Endometrial microvascular endothelial cells (primary cell): ENCODE data around the gene PIEZO1. TPM values are rescaled to one million over a fixed set of nuclear protein-coding genes. Genes with fewer than 3 reads are reported as not detected.
"Not testable (repeated sequence)": the region's sequence is repeated elsewhere in the genome, so short reads cannot be mapped to it uniquely, and the experiment has no call there.

Experiments
- in situ Hi-C: cut with HindIII; loops from 2 replicates; pipeline ENCODE4 v1.10.0; 2017; ENCODE audit warnings: low sequenced_read_pairs, low pct_unique_long_range_greater_than_20kb; ENCODE audit errors: inconsistent ontology term
- total RNA-seq: library from RNA; depleted of rRNA; stranded (reverse); fragments of >200 nt; gene quantifications from one replicate; pipeline ENCODE4 v1.2.3, GENCODE V29; 2015; ENCODE audit errors: inconsistent ontology term

The PIEZO1 gene
- total RNA-seq, 1 donor from 2014 or later = 383 TPM

DNA sequence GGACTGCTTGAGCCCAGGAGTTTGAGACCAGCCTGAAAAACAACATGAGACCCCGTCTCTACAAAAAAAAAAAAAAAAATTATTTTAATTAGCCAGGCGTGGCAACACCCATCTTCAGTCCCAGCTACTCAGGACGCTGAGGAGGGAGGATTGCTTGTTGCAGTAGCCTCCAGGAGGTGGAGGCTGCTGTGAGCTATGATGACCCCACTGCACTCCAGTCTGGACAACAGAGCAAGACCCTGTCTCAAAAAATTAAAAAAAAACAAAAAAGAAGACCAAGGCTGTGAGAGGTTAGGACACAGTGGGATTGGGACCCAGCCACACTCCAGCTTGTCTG lies 97.4 kb downstream of the PIEZO1 start:
- in situ Hi-C loops = no loop called here

DNA sequence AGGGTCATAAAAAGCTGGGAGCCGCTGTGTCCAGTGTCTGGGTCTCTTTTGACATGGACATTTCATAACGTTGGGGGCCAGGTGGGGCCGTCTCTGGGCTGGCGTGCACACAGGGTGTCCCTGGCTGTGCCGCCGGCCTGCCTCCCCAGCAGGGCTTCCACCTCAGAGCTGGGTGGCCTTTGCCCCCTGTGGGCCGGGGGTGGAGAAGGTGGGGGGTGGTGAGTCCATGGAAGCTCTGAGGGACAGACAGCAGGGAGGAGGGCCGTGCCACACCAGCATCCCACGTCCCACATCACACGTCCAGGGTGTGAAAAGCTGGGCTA lies 97.8 kb downstream of the PIEZO1 start:
- in situ Hi-C loops = no loop called here

DNA sequence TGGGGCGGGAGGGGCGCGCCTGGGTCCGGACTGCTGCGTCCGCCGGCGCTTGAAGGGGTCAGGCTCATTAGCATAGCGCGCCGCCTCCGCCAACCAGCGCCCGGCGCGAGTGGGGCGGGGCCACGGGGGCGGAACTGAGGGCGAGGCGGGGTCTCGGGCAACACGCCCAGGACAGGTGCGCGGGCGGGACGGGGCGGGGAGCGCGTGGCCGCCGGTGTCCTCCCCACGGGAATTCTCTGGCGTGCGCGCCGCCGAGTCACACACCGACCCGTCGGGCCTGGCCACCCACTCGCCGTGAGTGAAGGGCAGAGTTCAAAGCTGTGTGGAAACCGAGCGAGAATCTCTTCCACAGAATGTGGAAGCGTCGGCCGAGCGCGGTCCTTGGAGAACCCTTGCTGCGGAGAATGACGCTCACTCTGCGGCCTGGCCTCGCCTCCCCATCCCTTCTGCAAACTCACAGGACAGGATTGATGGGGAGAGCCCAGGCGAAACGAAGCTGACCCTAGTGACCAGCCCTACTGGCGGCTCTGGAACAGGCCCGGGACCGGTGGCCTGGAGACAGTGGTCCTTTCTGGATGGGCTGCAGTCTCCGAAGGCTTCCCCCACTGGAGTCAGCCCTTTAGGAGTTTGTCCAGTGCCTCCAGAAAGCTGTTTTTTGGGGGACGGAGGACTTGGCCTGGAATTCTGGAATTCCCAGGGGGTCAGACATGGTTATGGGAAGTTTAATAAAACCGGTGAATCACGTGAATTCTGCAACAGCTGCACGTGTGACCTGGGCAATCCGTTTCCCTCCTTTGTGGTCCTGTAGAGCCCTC lies 98.4 kb downstream of the PIEZO1 start, which contains the start of gene SNAI3:
Gene SNAI3, minus strand, starts transcription at position 69 of the 815 bp plus-strand sequence. CDS start 101 bp downstream, outside the sequence.
- in situ Hi-C loops = no loop called here

DNA sequence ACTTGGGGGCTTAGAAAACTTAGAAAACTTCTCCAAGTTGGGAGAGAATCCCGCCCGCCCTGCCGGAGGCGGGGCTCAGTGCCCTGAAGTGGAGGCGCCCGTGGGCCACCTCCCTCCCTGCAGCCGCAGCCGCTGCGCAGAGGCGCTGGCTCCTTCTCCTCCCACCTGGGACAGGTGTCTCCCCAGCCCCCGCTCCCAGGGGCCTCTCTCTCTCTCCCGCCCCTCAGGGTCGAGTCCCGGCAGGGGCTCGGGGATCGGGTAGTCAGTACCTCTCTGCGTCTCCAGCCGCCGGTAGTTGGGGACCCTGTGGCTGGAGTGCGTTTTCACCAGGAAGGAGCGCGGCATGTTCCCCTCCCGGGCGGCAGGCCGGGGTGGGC lies 99.0 kb downstream of the PIEZO1 start:
- in situ Hi-C loops = no loop called here

DNA sequence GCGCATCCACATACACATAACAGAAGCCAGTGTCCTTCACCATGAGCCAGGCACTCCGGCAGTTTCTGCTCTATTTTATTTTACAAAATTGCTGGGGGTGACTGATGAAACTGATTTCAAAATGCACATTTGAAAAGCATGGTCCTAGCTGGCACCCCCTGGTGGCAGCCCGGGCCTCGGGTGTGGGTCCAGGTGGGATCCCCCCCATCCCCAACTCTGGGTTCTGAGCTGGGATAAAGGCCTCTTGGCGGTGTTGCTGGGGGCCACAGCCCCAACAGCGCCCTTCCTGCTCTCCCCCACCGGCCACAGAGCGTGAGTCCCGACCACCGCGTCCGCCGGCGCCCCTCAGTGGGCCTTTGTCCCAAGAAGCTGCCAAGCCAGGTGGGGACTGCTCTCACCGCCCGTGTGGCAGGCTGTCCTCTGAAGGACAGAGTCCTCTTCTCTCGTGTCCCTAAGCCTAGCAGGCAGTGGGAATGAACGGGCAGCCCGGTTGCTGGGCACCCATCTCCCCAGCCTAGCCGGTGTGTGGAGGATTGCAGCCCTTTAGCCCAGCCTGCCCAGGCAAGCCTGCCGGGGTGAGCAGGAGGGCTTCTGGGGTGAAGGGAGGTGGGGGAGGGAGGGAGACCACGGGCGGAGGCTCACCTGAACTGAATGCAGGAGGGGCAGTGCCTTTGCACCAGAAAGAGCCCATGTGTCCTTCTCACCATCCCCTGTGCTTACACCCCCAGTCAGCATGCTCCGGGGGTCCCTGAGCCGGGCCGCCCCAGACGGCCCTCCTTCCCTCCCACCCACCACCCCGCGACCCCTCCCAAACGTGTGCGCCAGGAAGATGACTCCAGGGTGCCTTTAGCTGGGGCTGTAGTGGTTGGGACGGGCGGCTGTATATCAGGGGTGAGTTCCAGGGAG lies 99.6 kb downstream of the PIEZO1 start:
- in situ Hi-C loops = no loop called here

DNA sequence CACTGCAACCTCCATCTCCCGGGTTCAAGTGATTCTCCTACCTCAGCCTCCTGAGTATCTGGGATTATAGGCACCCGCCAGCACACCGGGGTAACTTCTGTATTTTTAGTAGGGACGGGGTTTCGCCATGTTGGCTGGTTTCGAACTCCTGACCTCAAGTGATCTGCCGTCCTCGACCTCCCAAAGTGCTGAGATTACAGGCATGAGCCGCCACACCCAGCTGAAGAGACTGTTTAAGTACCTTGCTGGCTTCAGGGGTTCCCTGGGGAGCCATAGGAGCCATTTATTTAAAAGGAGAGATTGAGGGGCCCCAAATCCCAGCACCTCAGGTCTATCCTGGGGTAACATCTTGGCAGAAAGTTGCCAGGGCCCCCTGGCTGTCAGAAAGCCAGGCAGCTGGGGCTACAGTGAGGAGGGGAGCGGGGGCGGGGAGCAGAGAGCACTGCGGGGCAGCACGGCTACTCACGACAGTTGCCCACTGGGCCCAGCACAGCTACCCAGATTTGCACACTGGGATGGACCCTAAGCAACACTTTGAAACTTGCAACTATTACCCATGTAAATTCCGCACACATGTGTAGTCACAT lies 100.4 kb downstream of the PIEZO1 start:
- in situ Hi-C loops = no loop called here

DNA sequence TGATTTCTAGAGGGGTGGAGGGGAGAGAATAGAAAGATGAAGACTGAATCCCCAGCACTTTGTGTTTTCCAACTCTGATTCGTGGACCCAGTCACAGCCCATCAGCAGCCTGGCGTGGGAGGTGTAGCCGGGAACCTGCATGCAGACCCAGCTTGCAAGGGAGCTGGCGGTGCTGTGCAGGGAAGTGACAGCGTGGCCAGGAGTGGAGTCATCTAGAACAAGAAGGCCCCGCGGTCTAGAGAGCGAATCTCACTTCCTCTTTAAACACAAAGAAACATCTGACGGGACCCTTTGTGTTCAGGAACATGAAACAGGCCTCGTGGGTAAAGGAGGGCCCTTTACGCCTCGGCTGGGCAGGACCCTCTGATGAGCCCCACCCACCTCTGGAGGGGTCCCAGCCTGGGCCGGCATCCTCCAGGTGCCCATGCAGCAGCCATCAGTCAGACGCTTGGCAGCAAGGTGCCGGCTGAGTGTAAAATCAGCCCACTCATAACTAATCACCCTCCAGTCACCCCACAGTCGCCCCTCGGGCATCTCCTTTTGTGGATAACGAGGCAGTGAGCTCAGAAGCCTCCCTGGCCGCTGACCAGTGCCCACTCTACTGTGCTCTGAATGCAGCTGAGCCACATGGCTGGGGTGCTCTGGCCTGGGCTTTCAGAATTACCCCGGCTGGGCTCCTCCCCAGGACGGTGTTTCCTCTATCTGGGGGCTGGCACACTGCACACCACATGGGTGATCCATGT lies 103.1 kb downstream of the PIEZO1 start:
- in situ Hi-C loops = no loop called here

DNA sequence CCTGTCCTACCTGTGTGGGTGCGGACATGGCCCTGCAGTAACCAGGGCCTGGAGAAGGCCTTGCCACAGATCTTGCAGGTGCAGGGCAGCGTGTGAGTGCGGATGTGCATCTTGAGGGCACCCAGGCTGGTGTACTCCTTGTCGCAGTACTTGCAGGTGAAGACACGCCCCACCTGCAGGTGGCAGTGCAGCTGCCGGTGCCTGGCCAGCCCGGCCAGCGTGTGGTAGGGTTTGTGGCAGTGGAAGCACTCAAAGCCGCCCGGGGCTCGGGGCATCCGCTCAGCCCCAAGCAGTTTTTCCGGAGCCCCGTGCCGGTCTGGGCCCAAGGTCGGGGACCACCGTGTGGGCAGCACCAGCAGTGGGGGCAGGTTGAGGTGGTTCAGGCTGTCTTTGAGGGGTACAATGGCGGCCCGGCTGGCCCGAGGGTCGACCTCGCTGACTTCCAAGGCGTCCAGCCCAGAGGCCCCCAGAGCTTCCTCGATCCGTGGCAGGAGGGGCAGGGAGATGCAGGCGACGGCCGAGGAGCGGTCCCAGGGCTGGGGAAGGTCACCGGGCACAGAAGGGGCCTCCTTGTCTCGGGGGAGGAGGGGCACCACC lies 103.8 kb downstream of the PIEZO1 start:
- in situ Hi-C loops = no loop called here

DNA sequence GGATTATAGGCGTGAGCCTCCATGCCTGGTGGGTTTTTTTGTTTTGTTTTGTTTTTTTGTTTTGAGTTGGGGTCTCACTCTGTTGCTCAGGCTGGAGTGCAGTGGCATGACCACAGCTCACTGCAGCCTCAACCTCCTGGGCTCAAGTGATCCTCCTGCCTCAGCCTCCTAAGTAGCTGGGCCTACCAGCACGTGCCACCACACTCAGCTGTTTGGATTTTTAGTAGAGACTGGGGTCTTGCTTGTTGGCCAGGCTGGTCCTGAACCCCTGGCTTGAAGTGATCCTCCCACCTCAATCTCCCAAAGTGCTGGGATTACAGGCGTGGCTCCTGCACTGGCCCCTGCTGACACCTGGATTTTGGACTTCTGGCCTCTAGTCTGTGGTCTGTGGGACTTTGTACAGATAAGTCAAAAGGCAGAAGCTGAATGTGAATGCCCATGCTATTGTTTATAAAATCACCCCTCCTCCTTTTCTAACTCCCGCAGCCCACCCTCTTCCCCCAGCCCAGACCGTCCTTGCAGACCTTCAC lies 104.4 kb downstream of the PIEZO1 start:
- in situ Hi-C loops = no loop called here

DNA sequence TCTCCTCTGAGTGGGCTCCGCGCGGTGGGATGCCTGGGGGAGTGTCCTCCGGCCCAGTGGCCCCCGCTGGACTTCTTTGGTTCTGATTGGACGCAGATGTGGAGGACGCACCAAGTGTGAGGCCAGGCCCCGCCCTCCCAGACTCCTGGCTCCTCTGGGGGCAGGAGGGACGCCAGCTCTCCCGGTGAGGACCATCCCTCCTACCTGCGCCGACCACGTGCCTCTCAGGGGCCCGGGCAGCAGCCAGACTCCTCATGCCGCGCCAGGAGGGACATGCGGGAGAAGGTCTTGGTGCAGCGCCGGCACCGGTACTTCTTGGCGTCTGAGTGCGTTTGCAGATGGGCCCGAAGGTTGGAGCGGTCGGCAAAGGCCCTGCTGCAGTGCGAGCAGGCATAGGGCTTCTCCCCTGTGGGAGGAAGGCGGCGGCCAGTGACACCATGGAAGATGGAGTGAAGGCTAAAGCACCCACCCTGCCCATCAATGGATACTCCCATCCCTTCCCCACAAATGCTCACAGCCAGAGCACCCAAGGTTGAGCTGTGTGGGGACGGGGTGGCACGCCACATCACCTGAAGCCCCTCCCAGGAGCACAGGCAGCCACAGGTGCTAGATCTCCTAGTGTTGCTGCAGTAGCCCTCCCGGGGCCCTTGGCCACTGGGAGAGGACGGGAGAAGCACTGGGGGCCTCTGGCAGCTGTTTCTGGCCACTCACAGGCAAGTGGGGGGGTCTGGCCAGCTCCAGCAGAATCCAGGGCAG lies 106.6 kb downstream of the PIEZO1 start:
- in situ Hi-C loops = no loop called here

DNA sequence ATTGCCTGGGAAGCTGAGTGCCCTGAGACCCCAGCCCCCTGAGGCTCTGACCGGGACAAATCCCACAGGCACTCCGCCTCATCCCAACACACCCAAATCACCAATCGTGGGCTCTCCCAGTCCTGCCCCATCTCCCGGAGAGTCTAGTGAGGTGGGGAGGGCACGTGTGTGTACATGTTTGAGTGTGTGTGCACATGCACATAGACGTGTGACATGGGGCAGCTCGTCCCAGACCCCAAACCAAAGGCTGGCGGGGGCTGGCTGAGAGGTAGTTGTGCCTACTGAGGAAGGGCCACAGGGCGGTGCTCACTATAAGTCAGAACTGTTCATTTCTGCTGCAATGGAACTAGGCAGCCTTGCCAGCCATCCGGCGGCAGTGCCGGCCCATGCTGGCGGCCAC lies 107.3 kb downstream of the PIEZO1 start:
- in situ Hi-C loops = no loop called here

DNA sequence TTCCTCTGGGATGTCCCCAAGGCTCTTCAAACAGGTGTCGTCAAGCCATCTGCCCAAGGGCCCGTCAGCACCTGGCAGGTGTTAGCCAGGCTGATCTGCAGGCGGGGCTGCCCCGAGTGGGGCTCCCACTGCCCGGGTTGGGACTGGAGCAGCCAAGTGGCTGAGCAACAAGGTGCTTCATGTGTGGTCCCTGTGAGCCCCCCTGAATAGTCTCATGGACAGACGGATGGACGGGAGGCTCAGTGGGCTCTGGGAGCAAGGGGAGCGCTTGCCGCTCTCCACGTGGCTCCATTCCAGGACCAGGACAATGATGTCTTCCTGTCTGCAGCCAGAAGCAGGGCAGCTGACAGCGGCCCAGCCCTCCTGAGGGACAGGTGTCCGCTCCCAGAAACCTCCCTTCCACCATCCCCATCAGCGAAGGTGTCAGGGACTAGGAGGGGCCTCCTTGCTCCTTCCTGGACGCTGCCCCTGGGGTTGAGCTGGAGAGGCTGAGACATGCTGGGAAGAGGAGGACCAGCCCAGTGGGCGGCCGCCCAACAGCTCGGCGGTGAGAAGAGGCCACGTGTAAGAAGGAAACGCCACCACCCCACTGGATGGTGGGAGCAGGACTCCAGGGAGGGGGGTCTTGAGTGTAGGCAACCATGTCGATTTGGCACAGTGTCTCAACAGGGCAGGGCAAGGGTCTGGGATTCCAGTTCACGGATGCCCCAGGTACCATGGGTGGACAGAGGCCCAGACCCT lies 108.3 kb downstream of the PIEZO1 start:
- in situ Hi-C loops = no loop called here

DNA sequence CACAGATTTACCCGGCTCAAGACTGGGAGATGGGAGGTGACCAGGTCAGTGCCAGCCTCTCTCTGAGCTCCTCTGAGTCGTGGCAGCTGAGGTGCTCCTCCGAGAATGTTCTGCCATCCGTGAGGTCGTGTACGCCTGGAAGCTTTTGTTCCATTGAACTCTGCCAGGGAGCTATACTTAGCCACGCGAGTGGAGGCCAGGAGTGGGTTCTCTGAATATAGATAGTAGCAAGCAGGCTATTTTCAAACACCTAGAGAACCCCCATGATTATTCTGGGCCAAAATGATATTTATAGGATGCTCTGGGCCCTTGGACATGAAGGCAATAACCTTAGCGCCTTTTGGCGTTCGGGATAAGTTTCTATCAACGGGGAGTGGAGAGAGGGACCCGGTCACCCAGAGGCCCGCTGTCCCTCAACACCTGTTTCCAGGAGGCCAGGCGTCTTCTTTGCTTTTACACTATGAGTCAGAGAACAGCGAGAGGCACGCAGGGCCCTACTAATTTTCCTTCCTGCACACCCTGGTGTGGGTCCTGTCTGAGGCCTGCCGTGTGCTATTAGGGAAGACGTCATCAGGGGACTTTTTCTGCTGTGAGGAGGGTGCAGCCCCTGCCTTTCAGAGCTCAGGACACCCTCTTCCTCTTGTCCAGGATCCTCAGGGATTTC lies 111.2 kb downstream of the PIEZO1 start:
- in situ Hi-C loops = no loop called here

DNA sequence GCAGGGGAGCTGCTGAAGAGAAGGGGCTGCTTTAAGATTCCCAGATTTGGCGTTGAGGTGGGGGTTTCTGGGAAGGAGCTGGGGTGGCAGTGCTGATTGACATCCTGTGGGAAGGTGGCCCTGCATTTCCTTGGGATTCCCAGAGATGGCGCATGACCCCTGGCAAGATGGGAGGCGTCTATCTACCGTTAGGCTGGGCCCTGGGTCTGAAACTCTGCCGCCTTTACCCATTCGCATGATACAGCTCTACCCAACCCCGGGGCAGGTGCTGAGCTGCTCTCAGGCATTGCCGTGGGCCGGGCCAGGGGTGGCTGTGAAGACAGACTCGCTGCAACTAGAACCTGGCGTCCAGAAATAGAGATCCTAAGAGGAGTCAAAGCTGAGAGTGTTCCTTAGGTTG lies 112.2 kb downstream of the PIEZO1 start:
- in situ Hi-C loops = no loop called here

DNA sequence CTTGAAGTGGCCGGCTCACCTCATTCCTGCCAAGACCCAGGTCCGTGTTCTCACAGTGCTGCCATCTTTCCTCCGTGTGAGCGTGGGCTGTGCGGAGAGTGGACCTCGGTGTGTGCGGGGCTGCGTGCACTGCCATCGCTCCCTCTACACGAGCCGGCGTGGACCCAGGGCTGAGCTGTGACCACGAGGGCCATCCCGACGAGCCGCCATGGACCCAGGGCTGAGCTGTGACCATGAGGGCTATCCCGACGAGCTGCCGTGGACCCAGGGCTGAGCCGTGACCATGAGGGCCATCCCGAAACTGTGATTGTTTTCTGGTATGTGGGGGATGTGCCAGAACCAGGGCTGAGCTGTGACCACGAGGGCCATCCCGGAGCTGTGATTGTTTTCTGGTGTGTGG lies 113.2 kb downstream of the PIEZO1 start:
- in situ Hi-C loops = no loop called here

DNA sequence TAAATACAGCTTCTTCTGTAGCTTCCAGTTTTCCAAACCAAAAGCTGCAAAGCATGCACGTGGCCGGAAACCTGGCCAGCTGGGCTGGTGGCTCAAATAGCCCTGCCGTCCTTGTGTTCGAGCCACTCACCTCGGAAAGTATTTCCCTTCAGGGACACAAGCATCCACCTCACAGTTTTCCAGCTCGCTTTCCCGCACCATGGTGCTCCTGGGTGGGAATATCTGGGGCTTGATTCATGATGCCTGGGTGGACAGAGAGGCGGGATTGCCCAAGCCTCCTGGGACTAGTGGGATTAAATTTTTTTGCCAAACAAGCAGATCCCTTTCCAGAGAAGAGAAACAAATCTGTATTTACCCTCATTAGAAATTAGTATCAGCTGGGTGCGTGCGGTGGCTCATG lies 115.0 kb downstream of the PIEZO1 start:
- in situ Hi-C loops = no loop called here

DNA sequence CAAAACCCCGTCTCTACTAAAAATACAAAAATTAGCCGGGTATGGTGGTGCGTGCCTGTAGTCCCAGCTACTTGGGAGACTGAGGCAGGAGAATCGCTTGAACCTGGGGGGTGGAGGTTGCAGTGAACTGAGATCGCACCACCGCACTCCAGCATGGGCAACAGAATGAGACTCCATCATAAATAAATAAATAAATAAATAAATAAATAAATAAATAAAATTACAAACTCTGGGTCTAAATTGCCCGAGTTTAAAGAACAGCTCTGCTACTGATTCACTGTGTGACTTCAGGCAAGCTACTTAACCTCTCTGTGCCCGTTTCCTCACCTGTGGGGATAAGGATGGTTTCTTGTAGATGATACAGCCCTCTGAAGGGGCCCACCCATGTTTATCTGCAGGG lies 115.5 kb downstream of the PIEZO1 start:
- in situ Hi-C loops = not testable (repeated sequence)
